DOHH2 (cell line): Measurements from ENCODE around the gene GNPTAB.

ENCODE experiments used
- H3F3A ChIP-seq: fragments of 200-600 bp; sonication (generic), shearing (Covaris generic); 2 replicates; pipeline ENCODE4 v1.6.0; 2016; ENCODE audit warnings: antibody characterized with exemption, mild to moderate bottlenecking; ENCODE audit not compliant: control insufficient read depth, insufficient read depth
- H3K27ac ChIP-seq: fragments of 200-600 bp; sonication (generic); 2 replicates; pipeline ENCODE4 v1.5.1; 2014; ENCODE audit warnings: low read depth, mild to moderate bottlenecking, low read length, moderate library complexity
- H3K27me3 ChIP-seq: fragments of 200-600 bp; sonication (generic); 2 replicates; pipeline ENCODE4 v1.6.1; 2014; ENCODE audit warnings: mild to moderate bottlenecking, low read length, mixed read lengths; ENCODE audit not compliant: control insufficient read depth
- H3K36me3 ChIP-seq: fragments of 200-600 bp; sonication (generic); 2 replicates; pipeline ENCODE4 v1.6.1; 2014; ENCODE audit warnings: mild to moderate bottlenecking, low read length, moderate library complexity, mixed read lengths; ENCODE audit not compliant: control insufficient read depth
- H3K4me1 ChIP-seq: fragments of 200-600 bp; sonication (generic); 2 replicates; pipeline ENCODE4 v1.6.1; 2014; ENCODE audit warnings: mild to moderate bottlenecking, low read length, mixed read lengths; ENCODE audit not compliant: control insufficient read depth
- H3K4me2 ChIP-seq: fragments of 200-600 bp; sonication (generic); 2 replicates; pipeline ENCODE4 v1.6.0; 2014; ENCODE audit warnings: mild to moderate bottlenecking, low read length, moderate library complexity
- H3K4me3 ChIP-seq: fragments of 200-600 bp; sonication (generic); 2 replicates; pipeline ENCODE4 v1.5.1; 2014; ENCODE audit warnings: mild to moderate bottlenecking, low read length, mixed read lengths
- H3K79me2 ChIP-seq: fragments of 200-600 bp; sonication (generic); 2 replicates; pipeline ENCODE4 v1.6.1; 2014; ENCODE audit warnings: mild to moderate bottlenecking, low read length, mixed read lengths; ENCODE audit not compliant: control insufficient read depth
- H3K9me2 ChIP-seq: fragments of 200-600 bp; sonication (generic); replicated peaks from 2 replicates; pipeline ENCODE4 v1.6.1; 2014; ENCODE audit warnings: mild to moderate bottlenecking, low read length, mixed read lengths; ENCODE audit not compliant: control insufficient read depth
- H3K9me3 ChIP-seq: fragments of 200-600 bp; sonication (generic); 2 replicates; pipeline ENCODE4 v1.6.1; 2014; ENCODE audit warnings: antibody characterized with exemption, low read length, mixed read lengths; ENCODE audit not compliant: control insufficient read depth, insufficient read depth
- H4K20me1 ChIP-seq: fragments of 200-600 bp; sonication (generic); 2 replicates; pipeline ENCODE4 v1.6.0; 2014; ENCODE audit warnings: low read depth, mild to moderate bottlenecking, antibody characterized with exemption, low read length, moderate library complexity; ENCODE audit not compliant: control insufficient read depth, insufficient read depth
- EZH2phosphoT487 ChIP-seq: fragments of 200-600 bp; sonication (generic); IDR thresholded peaks from 2 replicates; pipeline ENCODE4 v1.6.1; 2017; ENCODE audit warnings: borderline replicate concordance, mild to moderate bottlenecking, antibody characterized with exemption, low read length, moderate library complexity, mixed read lengths
- TF ChIP-seq, protein P1 (sequence below): fragments of 200-600 bp; sonication (generic); IDR thresholded peaks from one replicate; pipeline ENCODE4 v1.5.1; 2014; ENCODE audit warnings: antibody characterized with exemption, mild to moderate bottlenecking, low read depth, low read length; ENCODE audit not compliant: poor library complexity, severe bottlenecking

GNPTAB gene

DNA sequence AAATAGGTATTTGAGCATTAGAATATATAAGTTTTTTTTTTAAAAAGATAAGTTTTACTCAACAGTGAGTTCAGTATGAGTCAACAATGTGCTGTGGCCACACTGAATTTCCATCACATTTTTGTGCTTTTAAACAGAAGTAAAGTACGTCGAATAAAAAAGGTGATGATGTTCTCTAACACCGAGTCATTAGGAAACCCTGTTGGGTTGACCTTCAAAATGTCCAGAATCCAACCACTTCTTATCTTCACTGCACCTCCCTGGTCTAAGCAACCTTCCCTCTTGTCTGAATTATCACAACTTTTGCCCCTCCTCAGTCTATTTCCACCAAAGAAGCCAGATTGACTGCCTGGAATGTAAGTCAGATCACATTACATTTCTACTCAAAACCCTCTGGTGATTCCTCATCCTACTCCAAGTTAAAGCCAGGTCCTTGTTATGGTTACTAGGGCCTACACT is 48.5 kb downstream of the GNPTAB start:
- Histone ChIP-seq H3K79me2 (no peaks in the 10 kb centered on the region), H3K4me3 (no peak overlapping the region), H4K20me1 (no peaks in the 10 kb centered on the region), H3K27me3 (no peaks in the 10 kb centered on the region), H3K9me3 (no peaks in the 10 kb centered on the region), H3K9me2 (no peaks in the 10 kb centered on the region), H3K4me2 (no peak overlapping the region), H3K4me1 (peaks cover 35% of the 10 kb centered on the region), H3K36me3 (peaks cover 3% of the 10 kb centered on the region), H3K27ac (no peak overlapping the region), H3F3A (no peaks in the 10 kb centered on the region)
- no peak for TF ChIP-seq EZH2phosphoT487
- TF ChIP-seq, protein P1, sequence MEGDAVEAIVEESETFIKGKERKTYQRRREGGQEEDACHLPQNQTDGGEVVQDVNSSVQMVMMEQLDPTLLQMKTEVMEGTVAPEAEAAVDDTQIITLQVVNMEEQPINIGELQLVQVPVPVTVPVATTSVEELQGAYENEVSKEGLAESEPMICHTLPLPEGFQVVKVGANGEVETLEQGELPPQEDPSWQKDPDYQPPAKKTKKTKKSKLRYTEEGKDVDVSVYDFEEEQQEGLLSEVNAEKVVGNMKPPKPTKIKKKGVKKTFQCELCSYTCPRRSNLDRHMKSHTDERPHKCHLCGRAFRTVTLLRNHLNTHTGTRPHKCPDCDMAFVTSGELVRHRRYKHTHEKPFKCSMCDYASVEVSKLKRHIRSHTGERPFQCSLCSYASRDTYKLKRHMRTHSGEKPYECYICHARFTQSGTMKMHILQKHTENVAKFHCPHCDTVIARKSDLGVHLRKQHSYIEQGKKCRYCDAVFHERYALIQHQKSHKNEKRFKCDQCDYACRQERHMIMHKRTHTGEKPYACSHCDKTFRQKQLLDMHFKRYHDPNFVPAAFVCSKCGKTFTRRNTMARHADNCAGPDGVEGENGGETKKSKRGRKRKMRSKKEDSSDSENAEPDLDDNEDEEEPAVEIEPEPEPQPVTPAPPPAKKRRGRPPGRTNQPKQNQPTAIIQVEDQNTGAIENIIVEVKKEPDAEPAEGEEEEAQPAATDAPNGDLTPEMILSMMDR = no peak

DNA sequence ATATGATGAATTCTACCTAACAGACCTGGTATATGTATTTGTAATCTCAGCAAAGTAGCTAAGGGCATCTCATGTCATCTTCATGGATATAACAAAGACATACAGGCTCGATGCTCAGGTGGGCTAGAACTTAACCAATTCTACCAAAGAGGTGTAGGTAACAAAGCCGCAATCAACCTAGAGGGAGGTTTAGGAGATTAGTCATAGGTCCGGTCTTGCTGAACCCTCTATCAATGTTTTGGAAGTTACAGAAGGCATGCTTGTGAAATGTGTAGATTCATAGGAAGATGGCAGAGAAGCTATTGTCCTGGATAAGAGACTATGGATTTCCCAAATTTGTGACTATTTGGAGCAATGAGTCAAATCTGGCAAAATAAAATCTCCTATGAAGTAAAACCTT is 48.9 kb downstream of the GNPTAB start:
- Histone ChIP-seq H3K79me2 (no peaks in the 10 kb centered on the region), H3F3A (no peaks in the 10 kb centered on the region), H3K36me3 (peaks cover 3% of the 10 kb centered on the region), H3K4me1 (peaks cover 37% of the 10 kb centered on the region), H3K27me3 (no peaks in the 10 kb centered on the region), H3K27ac (no peak overlapping the region), H3K9me2 (no peaks in the 10 kb centered on the region), H3K4me3 (no peak overlapping the region), H4K20me1 (no peaks in the 10 kb centered on the region), H3K9me3 (no peaks in the 10 kb centered on the region), H3K4me2 (no peak overlapping the region)
- TF ChIP-seq, protein P1 = no peak
- no peak for TF ChIP-seq EZH2phosphoT487

DNA sequence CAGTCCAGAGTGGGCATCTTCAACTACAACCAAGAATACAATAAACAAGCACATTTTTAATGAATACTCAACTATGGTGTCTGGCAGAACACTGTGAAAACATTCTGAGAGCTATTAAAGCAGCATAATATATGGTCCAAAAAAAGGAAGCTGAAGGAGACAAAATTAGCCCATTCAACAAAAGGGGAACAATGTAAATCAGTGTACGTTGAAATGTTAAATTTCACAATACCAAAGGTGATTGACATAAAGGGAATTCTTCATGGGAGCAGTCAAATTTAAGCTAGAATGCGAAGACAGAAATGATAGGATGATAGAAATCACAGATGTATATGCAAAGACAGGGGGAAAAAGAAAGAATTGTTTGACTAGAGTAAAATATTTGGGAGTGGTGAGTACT is 50.2 kb downstream of the GNPTAB start:
- H3K9me3 ChIP-seq = no peaks in the 10 kb centered on the region
- no peak overlapping the region for H3K27ac ChIP-seq

More for the DNA sequence above, 50.2 kb downstream of the GNPTAB start:
- no peaks in the 10 kb centered on the region for H3F3A ChIP-seq
- peaks cover 44% of the 10 kb centered on the region for H3K4me1 ChIP-seq
- H3K79me2 ChIP-seq = no peaks in the 10 kb centered on the region
- H3K36me3 ChIP-seq = peaks cover 6% of the 10 kb centered on the region
- TF ChIP-seq EZH2phosphoT487 = no peak
- TF ChIP-seq, protein P1 = no peak
- H3K4me2 ChIP-seq = peak overlapping the region; percentile 43
- no peaks in the 10 kb centered on the region for H4K20me1 ChIP-seq
- no peaks in the 10 kb centered on the region for H3K9me2 ChIP-seq
- H3K4me3 ChIP-seq = peak overlapping the region; percentile 26; the same call in 1 of the 2 replicates
- no peaks in the 10 kb centered on the region for H3K27me3 ChIP-seq
